HepG2 (cell line): ENCODE measurements around the gene C20orf96. TPM values are rescaled to one million over a fixed set of nuclear protein-coding genes. Genes with fewer than 3 reads are reported as not detected.

Source experiments
- HMG20A ChIP-seq: IDR thresholded peaks from 2 replicates; pipeline ENCODE4 v1.6.1; 2016; ENCODE audit warnings: borderline replicate concordance
- NR1H2 ChIP-seq: sonication (generic); formaldehyde crosslinking; IDR thresholded peaks from 2 replicates; pipeline ENCODE4 v1.8.1; 2022; ENCODE audit warnings: low read depth, missing genetic modification reagents, borderline replicate concordance
- PHF8 ChIP-seq: sonication (generic); formaldehyde crosslinking; IDR thresholded peaks from 2 replicates; pipeline ENCODE4 v1.5.0; 2020; ENCODE audit warnings: missing genetic modification reagents
- ZNF446 ChIP-seq: sonication (generic); formaldehyde crosslinking; IDR thresholded peaks from 2 replicates; pipeline ENCODE4 v1.5.0; 2020; ENCODE audit warnings: mild to moderate bottlenecking, missing genetic modification reagents
- ZNF484 ChIP-seq: sonication (generic); formaldehyde crosslinking; IDR thresholded peaks from 2 replicates; pipeline ENCODE4 v1.5.1; 2020; ENCODE audit warnings: mild to moderate bottlenecking, low read depth, missing genetic modification reagents, borderline replicate concordance
- ZNF607 ChIP-seq: sonication (generic); formaldehyde crosslinking; IDR thresholded peaks from 2 replicates; pipeline ENCODE4 v1.5.1; 2020; ENCODE audit warnings: missing genetic modification reagents, mild to moderate bottlenecking, borderline replicate concordance
- ZNF773 ChIP-seq: sonication (generic); formaldehyde crosslinking; IDR thresholded peaks from 2 replicates; pipeline ENCODE4 v1.4.0; 2020; ENCODE audit warnings: missing genetic modification reagents, borderline replicate concordance
- polyA plus RNA-seq, 8 experiments: library from polyadenylated mRNA; depleted of rRNA in 3 of 8; stranded (reverse) in 7 of 8; unstranded in 1 of 8; fragments of >200 nt; fragmentation: Illumina TruSeq in 4 of 8; extraction: Trizol in 4 of 8; gene quantifications; 2 replicates each; pipeline versions ENCODE4 v1.2.1 to v1.2.3, GENCODE V29; 2011 to 2016; ENCODE audit warnings: low read depth in 4 of 8, missing spikeins in 1 of 8, mixed read lengths in 1 of 8; ENCODE audit not compliant: insufficient read depth in 1 of 8
- total RNA-seq, 5 experiments: library from RNA; depleted of rRNA; stranded (reverse); fragments of >200 nt; fragmentation: Illumina TruSeq; extraction: Trizol; gene quantifications; 2 replicates each; pipeline ENCODE4 v1.2.3, GENCODE V29; 2016; ENCODE audit warnings: low read depth in 1 of 5
- TF ChIP-seq, protein P1 (sequence below): sonication (generic); formaldehyde crosslinking; IDR thresholded peaks from 2 replicates; pipeline ENCODE4 v1.4.0; 2020; ENCODE audit warnings: missing genetic modification reagents
- TF ChIP-seq, protein P2 (sequence below): sonication (generic); formaldehyde crosslinking; IDR thresholded peaks from 2 replicates; pipeline ENCODE4 v1.8.0; 2022; ENCODE audit warnings: low read depth, missing genetic modification reagents
- TF ChIP-seq, protein P3 (sequence below): sonication (generic); formaldehyde crosslinking; IDR thresholded peaks from 2 replicates; pipeline ENCODE4 v1.5.0; 2020; ENCODE audit warnings: mild to moderate bottlenecking, missing genetic modification reagents, borderline replicate concordance
- TF ChIP-seq, protein P4 (sequence below): sonication (generic); formaldehyde crosslinking; IDR thresholded peaks from 2 replicates; pipeline ENCODE4 v1.5.1; 2020; ENCODE audit warnings: missing genetic modification reagents, mild to moderate bottlenecking, borderline replicate concordance
- TF ChIP-seq, protein P5 (sequence below): sonication (generic); formaldehyde crosslinking; IDR thresholded peaks from 2 replicates; pipeline ENCODE4 v1.4.0; 2020; ENCODE audit warnings: low read depth, mild to moderate bottlenecking, missing genetic modification reagents
- TF ChIP-seq, protein P6 (sequence below): sonication (generic); formaldehyde crosslinking; IDR thresholded peaks from 2 replicates; pipeline ENCODE4 v1.4.0; 2020; ENCODE audit warnings: missing genetic modification reagents

C20orf96 gene
- total and polyA plus RNA-seq, 2 of the 13 experiments (the other 11 are each of a cell fraction or from before 2014, with no cell fraction given): 3.8 to 20.6 TPM

DNA sequence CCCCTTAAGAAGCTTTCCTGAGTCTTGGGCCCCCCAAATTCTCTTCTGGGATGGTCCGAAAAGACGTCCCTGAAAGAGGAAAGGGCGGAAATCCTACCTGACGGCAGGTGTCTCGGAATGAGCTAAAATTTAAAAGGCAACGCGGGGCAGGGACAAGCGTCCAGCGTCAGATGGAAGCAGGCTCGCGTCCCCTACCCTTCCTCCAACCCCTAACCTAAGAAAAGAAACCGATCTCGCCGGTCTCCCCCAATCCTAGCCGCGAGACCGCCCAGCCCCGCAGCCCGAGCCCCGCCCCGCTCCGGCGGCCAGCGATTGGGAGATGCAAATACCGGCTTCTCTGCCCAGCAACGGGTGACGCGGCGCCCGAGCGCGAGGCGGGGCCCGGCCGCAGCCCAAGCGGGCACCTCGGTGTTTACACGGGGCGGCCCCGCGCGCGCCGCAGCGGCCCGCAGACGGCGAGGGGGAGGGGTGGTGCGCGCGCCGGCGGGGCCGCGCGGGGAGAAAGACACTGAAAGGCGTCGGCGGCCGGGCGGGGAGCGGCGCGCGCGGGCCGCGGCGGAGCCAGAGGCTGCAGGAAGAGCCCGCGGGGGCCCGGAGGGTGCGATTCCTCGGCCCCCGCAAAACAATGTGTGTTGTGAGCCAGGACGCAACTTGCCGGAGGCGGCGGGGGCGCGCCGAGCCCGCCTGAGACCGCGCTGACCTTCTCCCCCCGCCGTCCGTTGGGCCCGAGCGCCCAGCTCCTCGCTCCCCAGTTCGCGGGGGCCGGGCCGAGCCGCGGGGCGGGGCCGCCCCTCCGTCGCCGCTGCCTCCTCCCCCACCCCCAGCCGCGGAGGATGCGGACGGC lies 34.7 kb upstream of the C20orf96 start, which contains the start of gene SOX12 (continued):
- TF ChIP-seq, protein P1, sequence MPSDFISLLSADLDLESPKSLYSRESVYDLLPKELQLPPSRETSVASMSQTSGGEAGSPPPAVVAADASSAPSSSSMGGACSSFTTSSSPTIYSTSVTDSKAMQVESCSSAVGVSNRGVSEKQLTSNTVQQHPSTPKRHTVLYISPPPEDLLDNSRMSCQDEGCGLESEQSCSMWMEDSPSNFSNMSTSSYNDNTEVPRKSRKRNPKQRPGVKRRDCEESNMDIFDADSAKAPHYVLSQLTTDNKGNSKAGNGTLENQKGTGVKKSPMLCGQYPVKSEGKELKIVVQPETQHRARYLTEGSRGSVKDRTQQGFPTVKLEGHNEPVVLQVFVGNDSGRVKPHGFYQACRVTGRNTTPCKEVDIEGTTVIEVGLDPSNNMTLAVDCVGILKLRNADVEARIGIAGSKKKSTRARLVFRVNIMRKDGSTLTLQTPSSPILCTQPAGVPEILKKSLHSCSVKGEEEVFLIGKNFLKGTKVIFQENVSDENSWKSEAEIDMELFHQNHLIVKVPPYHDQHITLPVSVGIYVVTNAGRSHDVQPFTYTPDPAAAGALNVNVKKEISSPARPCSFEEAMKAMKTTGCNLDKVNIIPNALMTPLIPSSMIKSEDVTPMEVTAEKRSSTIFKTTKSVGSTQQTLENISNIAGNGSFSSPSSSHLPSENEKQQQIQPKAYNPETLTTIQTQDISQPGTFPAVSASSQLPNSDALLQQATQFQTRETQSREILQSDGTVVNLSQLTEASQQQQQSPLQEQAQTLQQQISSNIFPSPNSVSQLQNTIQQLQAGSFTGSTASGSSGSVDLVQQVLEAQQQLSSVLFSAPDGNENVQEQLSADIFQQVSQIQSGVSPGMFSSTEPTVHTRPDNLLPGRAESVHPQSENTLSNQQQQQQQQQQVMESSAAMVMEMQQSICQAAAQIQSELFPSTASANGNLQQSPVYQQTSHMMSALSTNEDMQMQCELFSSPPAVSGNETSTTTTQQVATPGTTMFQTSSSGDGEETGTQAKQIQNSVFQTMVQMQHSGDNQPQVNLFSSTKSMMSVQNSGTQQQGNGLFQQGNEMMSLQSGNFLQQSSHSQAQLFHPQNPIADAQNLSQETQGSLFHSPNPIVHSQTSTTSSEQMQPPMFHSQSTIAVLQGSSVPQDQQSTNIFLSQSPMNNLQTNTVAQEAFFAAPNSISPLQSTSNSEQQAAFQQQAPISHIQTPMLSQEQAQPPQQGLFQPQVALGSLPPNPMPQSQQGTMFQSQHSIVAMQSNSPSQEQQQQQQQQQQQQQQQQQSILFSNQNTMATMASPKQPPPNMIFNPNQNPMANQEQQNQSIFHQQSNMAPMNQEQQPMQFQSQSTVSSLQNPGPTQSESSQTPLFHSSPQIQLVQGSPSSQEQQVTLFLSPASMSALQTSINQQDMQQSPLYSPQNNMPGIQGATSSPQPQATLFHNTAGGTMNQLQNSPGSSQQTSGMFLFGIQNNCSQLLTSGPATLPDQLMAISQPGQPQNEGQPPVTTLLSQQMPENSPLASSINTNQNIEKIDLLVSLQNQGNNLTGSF: peak; percentile 20; the same call in 1 of the 2 replicates
- TF ChIP-seq, protein P2, sequence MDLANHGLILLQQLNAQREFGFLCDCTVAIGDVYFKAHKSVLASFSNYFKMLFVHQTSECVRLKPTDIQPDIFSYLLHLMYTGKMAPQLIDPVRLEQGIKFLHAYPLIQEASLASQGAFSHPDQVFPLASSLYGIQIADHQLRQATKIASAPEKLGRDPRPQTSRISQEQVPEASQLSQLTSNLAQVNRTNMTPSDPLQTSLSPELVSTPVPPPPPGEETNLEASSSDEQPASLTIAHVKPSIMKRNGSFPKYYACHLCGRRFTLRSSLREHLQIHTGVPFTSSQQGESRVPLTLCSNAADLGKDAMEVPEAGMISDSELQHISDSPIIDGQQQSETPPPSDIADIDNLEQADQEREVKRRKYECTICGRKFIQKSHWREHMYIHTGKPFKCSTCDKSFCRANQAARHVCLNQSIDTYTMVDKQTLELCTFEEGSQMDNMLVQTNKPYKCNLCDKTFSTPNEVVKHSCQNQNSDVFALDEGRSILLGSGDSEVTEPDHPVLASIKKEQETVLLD (CRISPR knock-in tag): peak; percentile 88
- TF ChIP-seq ZNF446 (CRISPR knock-in tag): peak; percentile 83; the same call in 1 of the 2 replicates
- no peak for TF ChIP-seq NR1H2 (CRISPR knock-in tag)
- TF ChIP-seq ZNF607 (CRISPR knock-in tag): 0 out of 2 replicates have a peak, but pooled peaks have one; percentile 6
- TF ChIP-seq, protein P3, sequence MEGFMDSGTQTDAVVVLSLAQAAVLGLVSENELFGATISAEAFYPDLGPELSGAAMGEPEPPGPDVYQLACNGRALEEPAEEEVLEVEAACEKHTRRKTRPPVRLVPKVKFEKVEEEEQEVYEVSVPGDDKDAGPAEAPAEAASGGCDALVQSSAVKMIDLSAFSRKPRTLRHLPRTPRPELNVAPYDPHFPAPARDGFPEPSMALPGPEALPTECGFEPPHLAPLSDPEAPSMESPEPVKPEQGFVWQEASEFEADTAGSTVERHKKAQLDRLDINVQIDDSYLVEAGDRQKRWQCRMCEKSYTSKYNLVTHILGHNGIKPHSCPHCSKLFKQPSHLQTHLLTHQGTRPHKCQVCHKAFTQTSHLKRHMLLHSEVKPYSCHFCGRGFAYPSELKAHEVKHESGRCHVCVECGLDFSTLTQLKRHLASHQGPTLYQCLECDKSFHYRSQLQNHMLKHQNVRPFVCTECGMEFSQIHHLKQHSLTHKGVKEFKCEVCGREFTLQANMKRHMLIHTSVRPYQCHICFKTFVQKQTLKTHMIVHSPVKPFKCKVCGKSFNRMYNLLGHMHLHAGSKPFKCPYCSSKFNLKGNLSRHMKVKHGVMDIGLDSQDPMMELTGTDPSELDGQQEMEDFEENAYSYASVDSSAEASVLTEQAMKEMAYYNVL (CRISPR knock-in tag): no peak
- no peak for TF ChIP-seq ZNF484 (CRISPR knock-in tag)
- peak; percentile 80 for TF ChIP-seq PHF8 (CRISPR knock-in tag)
- no peak for TF ChIP-seq HMG20A (CRISPR knock-in tag)
- TF ChIP-seq ZNF773: peak; percentile 39; the same call in 1 of the 2 replicates
- TF ChIP-seq, protein P4, sequence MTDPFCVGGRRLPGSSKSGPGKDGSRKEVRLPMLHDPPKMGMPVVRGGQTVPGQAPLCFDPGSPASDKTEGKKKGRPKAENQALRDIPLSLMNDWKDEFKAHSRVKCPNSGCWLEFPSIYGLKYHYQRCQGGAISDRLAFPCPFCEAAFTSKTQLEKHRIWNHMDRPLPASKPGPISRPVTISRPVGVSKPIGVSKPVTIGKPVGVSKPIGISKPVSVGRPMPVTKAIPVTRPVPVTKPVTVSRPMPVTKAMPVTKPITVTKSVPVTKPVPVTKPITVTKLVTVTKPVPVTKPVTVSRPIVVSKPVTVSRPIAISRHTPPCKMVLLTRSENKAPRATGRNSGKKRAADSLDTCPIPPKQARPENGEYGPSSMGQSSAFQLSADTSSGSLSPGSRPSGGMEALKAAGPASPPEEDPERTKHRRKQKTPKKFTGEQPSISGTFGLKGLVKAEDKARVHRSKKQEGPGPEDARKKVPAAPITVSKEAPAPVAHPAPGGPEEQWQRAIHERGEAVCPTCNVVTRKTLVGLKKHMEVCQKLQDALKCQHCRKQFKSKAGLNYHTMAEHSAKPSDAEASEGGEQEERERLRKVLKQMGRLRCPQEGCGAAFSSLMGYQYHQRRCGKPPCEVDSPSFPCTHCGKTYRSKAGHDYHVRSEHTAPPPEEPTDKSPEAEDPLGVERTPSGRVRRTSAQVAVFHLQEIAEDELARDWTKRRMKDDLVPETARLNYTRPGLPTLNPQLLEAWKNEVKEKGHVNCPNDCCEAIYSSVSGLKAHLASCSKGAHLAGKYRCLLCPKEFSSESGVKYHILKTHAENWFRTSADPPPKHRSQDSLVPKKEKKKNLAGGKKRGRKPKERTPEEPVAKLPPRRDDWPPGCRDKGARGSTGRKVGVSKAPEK: no peak; the same call in 1 of the 2 replicates
- TF ChIP-seq, protein P5, sequence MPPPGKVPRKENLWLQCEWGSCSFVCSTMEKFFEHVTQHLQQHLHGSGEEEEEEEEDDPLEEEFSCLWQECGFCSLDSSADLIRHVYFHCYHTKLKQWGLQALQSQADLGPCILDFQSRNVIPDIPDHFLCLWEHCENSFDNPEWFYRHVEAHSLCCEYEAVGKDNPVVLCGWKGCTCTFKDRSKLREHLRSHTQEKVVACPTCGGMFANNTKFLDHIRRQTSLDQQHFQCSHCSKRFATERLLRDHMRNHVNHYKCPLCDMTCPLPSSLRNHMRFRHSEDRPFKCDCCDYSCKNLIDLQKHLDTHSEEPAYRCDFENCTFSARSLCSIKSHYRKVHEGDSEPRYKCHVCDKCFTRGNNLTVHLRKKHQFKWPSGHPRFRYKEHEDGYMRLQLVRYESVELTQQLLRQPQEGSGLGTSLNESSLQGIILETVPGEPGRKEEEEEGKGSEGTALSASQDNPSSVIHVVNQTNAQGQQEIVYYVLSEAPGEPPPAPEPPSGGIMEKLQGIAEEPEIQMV (CRISPR knock-in tag): 0 out of 2 replicates have a peak, but pooled peaks have one; percentile 78
- TF ChIP-seq, protein P6, sequence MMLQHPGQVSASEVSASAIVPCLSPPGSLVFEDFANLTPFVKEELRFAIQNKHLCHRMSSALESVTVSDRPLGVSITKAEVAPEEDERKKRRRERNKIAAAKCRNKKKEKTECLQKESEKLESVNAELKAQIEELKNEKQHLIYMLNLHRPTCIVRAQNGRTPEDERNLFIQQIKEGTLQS (CRISPR knock-in tag): no peak
